Stimulated activated CD8-positive, alpha-beta memory T cell treated with anti-CD3 and anti-CD28 coated beads, Interleukin-4, amount 100 ng/mL, for 48 hours (primary cell): Measurements from ENCODE around the gene LARP4B.
A peak's percentile ranks its signal among the peaks of the same experiment; 100 is the strongest.
"Not testable (repeated sequence)": the region's sequence is repeated elsewhere in the genome, so short reads cannot be mapped to it uniquely, and the experiment has no call there.

ENCODE experiments used
- DNase-seq: peaks from one replicate; pipeline ENCODE4 v3.0.0-alpha.2; 2020

Gene LARP4B

GRCh38 chr10:784403-785088 is 147.0 kb downstream of the LARP4B start:
- peak; percentile 83 for DNase-seq

DNA sequence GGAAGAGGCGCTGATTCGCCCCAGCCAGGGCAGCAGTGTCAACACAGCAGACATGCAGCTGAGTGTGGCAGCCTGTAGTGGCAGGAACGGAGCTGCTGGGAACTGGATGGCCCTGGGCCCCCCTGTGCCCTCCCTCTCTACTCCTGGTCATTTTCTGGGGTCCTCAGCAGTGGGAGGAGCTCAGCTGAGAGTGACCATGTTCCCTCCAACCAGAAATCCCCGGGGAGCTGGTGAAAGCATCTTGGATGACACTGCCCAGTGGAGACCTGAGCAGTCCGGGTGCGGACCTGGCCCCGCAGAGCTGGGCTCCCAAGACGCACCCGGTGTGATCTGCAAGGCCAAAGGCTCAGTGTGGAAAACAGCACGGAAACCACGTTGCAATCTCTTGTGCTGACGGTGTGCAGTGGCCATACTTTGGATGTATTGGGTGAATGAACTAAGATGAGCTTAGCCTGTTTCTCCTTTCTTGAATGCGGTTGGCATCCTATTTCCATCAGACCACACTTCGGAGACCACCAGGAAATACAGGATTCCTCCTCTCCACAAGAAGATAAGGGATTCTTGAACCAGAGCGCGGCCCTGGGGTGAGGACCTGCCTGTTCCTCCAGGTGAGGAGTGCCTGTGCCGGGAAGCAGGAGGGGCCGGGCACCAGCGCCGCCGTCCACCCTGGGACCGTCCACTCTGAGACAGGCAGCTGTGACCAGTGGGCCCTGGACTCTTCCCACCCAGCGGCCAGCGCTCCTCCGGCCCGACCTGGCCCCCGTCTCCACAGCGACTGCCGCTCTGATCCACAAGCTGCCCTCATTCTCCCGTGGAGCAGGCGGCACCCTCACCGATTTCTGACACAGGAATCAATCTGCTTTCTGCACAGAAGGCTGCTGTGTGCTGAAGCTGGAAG is 148.5 kb downstream of the LARP4B start:
- DNase-seq = no peak

GRCh38 chr10:780536-781524 is 150.7 kb downstream of the LARP4B start:
- no peak for DNase-seq

- DNase-seq = no peak
Measured at GRCh38 chr10:778626-779330, 152.7 kb downstream of the LARP4B start.

DNA sequence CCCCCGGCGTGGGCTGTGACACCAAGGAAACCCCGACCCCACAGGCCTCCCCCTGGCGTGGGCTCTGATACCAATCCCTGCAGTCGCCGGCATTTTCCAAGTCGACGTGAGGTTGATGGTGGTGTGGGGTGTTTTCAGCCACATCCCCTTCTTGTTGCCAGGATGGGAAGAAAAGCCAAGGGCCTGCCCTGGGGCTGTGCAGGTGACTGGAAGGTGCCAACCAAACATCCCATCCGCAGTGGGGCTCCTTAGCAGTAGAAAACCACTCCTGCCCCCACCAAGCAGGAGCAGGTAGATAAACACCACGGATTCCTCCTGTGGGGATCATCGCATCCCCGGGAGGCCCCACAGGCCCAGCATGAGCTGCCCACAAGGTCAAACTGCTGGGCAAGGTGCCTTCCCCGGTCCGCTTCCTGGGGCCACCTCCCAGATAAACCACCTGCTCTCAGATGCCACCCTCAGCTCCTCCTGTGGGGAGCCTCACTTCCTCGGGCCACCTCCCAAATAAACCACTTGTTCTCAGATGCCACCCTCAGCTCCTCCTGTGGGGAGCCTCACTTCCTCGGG is 153.5 kb downstream of the LARP4B start:
- DNase-seq = no peak

- no peak for DNase-seq
Measured at GRCh38 chr10:776772-777171, 154.7 kb downstream of the LARP4B start.

- no peak for DNase-seq
Measured at GRCh38 chr10:775245-776075, 156.0 kb downstream of the LARP4B start.

- DNase-seq = no peak
Measured at GRCh38 chr10:774661-775244, 156.8 kb downstream of the LARP4B start.

GRCh38 chr10:774223-774622 is 157.3 kb downstream of the LARP4B start:
- DNase-seq = no peak

- DNase-seq = no peak
Measured at GRCh38 chr10:773562-774161, 157.8 kb downstream of the LARP4B start.

DNA sequence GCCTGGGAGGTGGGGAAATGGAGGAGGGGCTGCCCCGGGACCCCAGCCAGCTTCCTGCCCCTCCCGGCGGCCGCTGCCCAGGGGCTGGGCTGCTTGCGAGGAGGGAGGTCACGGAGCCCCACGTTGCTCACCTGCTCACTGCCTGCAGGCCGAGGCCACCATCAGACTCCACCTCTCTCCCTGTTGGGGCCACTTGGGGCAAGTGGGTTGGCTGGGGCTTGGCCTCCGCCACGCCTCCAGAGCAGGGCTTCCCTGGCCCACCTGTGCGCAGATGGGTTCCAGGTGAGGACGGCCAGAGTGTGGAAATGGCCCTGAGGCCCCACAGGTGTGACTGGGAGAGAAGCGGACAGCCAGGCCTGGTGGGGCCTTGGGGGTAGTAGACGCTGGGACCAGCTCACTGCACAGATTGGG is 159.3 kb downstream of the LARP4B start:
- no peak for DNase-seq

DNA sequence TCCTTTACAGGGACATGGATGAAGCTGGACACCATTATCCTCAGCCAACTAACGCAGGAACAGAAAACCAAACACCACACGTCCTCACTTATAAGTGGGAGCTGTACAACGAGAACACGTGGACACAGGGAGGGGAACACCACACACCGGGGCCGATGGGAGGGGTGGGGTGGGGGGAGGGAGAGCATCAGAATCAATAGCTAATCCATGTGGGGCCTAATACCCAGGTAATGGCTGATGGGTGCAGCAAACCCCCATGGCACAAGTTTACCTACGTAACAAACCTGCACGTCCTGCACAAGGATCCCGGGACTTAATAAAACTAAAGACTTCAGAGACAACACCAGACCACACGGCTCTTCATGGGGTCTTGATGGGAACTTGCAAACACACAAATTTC is 159.9 kb downstream of the LARP4B start:
- DNase-seq = no peak

DNA sequence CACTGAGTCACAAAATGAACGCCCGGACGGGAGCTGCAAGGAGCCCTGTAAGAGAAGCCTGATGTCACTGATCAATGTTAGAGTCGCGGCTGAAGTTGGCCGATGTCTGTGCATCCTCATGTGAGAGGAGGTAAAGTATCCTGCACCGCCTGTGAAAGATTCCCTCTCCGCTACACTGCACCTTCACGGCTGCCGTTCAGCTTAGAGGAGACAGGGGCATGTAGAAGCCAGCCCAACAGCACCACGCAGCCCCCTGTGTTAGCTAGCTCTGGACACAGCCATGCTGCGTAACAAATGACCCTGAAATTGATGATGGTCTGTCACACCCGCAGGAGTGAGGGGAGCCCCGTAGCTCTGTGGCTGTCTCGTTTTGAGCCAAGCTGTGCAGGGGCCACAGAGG is 160.5 kb downstream of the LARP4B start:
- no peak for DNase-seq

GRCh38 chr10:770048-770712 is 161.3 kb downstream of the LARP4B start:
- DNase-seq = not testable (repeated sequence)

- DNase-seq = no peak
Measured at GRCh38 chr10:767794-768193, 163.7 kb downstream of the LARP4B start.

DNA sequence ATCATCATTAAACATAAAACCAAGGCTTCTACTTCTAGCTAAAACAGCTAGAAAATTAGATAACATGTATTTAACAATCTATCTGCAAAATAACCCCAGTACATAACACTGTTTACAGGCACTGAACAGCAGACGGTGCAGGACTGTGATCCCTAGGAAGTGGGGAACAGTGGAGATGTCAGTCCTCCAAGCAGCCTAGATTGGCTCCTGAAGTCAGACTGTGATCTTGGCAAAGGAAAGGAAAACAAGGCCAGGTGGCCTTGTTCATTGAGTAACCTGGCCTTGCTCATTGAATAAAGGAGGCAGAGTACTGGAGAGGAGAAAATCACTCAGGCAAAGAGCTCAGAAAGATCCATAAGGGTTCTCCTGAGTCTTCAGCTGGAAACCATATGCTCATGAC is 164.3 kb downstream of the LARP4B start:
- DNase-seq = no peak

DNA sequence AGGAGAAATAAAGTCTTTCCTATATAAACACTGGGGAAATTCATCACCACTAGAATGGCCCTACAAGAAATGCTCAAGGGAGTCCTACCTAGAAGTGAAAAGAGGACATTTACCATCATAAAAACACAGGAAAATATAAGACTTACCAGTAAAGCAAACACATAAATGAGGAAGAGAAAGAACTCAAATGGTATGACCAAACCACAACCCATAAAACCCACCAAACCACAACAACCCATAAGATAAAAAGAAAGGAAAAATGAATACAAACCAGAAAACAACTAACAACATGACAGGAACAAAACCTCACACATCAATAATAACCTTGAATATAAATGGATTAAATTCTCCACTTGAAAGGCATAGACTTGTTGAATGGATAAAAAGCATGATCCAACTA is 170.1 kb downstream of the LARP4B start:
- DNase-seq = no peak

GRCh38 chr10:760622-761021 is 170.9 kb downstream of the LARP4B start:
- DNase-seq = no peak

- DNase-seq = no peak
Measured at GRCh38 chr10:759898-760477, 171.5 kb downstream of the LARP4B start.
